ENCODE measurements around the gene OR2V2. TPM values are rescaled to one million over a fixed set of nuclear protein-coding genes. Genes with fewer than 3 reads are reported as not detected.
"Not testable (repeated sequence)": the region's sequence is repeated elsewhere in the genome, so short reads cannot be mapped to it uniquely, and the experiment has no call there.

Gene OR2V2
- total RNA-seq, 2 donors from 2014 or later = not detected

DNA sequence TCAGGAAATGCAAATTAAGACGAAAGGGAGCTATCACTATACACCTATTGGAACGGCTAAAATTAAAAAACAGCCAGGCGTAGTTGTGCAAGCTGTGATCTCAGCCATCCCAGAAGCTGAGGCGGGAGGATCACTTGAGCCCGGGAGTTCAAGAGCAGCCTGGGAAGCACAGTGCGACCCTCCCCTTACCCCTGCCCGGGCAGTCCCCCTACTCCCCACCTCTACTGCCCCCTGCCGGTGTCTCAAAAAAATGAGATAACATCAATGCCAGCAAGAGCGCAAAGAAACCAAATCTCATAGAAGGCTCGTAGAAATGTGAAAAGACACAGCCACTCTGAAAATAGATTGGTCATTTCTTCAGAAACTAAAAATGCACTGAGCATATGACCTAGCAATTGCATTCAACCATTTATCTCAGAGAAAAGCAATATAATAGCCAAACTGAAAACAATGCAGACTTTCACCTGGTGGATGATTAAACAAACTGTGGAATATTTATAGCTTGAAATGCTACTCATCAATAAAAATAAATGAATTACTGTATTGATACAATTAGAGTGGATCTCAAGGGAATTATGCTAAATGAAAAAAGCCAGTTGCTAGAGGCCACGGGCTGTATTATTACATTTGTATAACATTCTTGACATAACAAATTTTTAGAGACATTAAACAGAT lies 20.6 kb downstream of the OR2V2 start:
- DNase-seq (ENCODE audit: low spot score) (no peak), ATAC-seq (ENCODE audit: insufficient number of reproducible peaks, low FRiP score, low read depth) (no peak)
- Histone ChIP-seq H3K4me1 (ENCODE audit: control insufficient read depth in 1 of 2, low read depth in 2 of 2) (peaks cover 0 to 7% of the 10 kb centered on the region in 2 donors), H3K9me3 (no peaks in the 10 kb centered on the region), H3K4me3 (no peak overlapping the region), H3K27ac (no peak overlapping the region), H3K27me3 (replicated peaks; ENCODE audit: insufficient read depth) (peaks cover 26% of the 10 kb centered on the region), H3K36me3 (no peaks in the 10 kb centered on the region)
- TF ChIP-seq, protein P1, sequence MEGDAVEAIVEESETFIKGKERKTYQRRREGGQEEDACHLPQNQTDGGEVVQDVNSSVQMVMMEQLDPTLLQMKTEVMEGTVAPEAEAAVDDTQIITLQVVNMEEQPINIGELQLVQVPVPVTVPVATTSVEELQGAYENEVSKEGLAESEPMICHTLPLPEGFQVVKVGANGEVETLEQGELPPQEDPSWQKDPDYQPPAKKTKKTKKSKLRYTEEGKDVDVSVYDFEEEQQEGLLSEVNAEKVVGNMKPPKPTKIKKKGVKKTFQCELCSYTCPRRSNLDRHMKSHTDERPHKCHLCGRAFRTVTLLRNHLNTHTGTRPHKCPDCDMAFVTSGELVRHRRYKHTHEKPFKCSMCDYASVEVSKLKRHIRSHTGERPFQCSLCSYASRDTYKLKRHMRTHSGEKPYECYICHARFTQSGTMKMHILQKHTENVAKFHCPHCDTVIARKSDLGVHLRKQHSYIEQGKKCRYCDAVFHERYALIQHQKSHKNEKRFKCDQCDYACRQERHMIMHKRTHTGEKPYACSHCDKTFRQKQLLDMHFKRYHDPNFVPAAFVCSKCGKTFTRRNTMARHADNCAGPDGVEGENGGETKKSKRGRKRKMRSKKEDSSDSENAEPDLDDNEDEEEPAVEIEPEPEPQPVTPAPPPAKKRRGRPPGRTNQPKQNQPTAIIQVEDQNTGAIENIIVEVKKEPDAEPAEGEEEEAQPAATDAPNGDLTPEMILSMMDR (IDR thresholded peaks at IDR 0.05) = no peak

DNA sequence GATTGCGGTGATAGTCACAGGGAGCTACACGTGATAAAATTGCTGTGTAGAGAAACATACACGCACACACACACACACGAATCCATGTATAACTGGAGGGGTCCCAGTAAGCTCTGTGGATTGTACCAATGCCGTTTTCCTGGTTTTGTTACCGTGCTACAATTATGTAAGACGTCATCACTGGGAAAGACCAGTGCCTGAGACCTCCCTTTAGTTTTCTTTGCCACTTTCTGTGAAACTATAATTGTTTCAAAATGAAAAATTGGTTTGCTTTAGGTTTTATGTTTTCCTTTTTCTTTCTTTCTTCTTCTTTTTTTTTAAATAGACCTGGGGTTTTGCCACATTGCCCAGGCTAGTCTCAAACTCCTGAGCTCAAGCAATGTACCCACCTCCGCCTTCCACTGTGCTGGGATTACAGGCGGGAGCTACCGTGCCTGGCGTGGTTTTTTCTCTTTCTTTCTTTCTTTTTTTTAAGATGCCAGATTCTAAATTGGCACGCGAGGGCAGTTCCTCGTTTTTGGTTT lies 21.3 kb downstream of the OR2V2 start:
- TF ChIP-seq, protein P1 (IDR thresholded peaks at IDR 0.05) = no peak
- peaks cover 26% of the 10 kb centered on the region for H3K27me3 ChIP-seq (replicated peaks; ENCODE audit: insufficient read depth)

GRCh38 chr5:181169459-181170236 lies 22.3 kb downstream of the OR2V2 start:
- not testable (repeated sequence) for H3K9me3 ChIP-seq; ATAC-seq (ENCODE audit: insufficient number of reproducible peaks, low FRiP score, low read depth); H3K36me3 ChIP-seq; DNase-seq (ENCODE audit: low spot score); H3K27ac ChIP-seq; H3K4me3 ChIP-seq
- peaks cover 0 to 12% of the 10 kb centered on the region in 2 donors for H3K4me1 ChIP-seq (ENCODE audit: control insufficient read depth in 1 of 2, low read depth in 2 of 2)
- H3K27me3 ChIP-seq (replicated peaks; ENCODE audit: insufficient read depth) = peaks cover 26% of the 10 kb centered on the region

More for the DNA sequence above, 21.3 kb downstream of the OR2V2 start:
- H3K36me3 ChIP-seq = no peaks in the 10 kb centered on the region
- H3K27ac ChIP-seq = no peak overlapping the region
- peaks cover 0 to 12% of the 10 kb centered on the region in 2 donors for H3K4me1 ChIP-seq (ENCODE audit: control insufficient read depth in 1 of 2, low read depth in 2 of 2)
- ATAC-seq (ENCODE audit: insufficient number of reproducible peaks, low FRiP score, low read depth) (no peak), DNase-seq (ENCODE audit: low spot score) (no peak)
- H3K4me3 ChIP-seq = no peak overlapping the region
- H3K9me3 ChIP-seq = no peaks in the 10 kb centered on the region

- H3K27me3 ChIP-seq (replicated peaks; ENCODE audit: insufficient read depth) = peaks cover 26% of the 10 kb centered on the region
- TF ChIP-seq, protein P1 (IDR thresholded peaks at IDR 0.05) = no peak
- no peaks in the 10 kb centered on the region for H3K9me3 ChIP-seq
- ATAC-seq (ENCODE audit: insufficient number of reproducible peaks, low FRiP score, low read depth) (no peak), DNase-seq (ENCODE audit: low spot score) (no peak)
- peaks cover 0 to 12% of the 10 kb centered on the region in 2 donors for H3K4me1 ChIP-seq (ENCODE audit: control insufficient read depth in 1 of 2, low read depth in 2 of 2)
- H3K36me3 ChIP-seq = no peaks in the 10 kb centered on the region
- H3K4me3 ChIP-seq = no peak overlapping the region
- H3K27ac ChIP-seq = no peak overlapping the region
These were observed 22.9 kb downstream of the OR2V2 start for GRCh38 chr5:181170237-181170825.

DNA sequence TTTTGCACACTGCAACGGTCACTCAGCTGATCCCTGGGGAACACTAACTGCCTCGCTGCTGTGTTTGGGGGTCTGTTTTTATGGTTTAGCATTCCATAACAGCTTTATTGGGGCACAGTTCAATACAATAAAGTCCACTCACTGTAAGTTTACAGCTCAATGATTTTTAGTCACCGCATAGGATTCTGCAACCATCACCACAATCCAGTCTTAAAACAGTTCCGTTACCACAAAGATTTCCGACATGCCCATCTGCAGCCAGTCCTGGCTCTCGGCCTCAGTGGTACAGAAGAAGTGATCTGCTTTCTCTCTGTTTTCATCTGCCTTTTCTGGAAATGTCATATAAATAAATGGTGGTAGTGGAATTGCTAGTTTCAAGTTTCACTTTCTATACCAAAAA lies 23.6 kb downstream of the OR2V2 start:
- Histone ChIP-seq H3K27ac (no peak overlapping the region), H3K9me3 (no peaks in the 10 kb centered on the region), H3K4me1 (ENCODE audit: control insufficient read depth in 1 of 2, low read depth in 2 of 2) (peaks cover 0 to 12% of the 10 kb centered on the region in 2 donors), H3K4me3 (no peak overlapping the region), H3K27me3 (replicated peaks; ENCODE audit: insufficient read depth) (peaks cover 26% of the 10 kb centered on the region), H3K36me3 (no peaks in the 10 kb centered on the region)
- no peak for ATAC-seq (ENCODE audit: insufficient number of reproducible peaks, low FRiP score, low read depth)
- DNase-seq (ENCODE audit: low spot score) = no peak
- TF ChIP-seq, protein P1 (IDR thresholded peaks at IDR 0.05) = no peak

All from thoracic aorta (tissue), 2 donors.